GM23338 (cell line): ENCODE data around the gene TNS3. TPM values are rescaled to one million over a fixed set of nuclear protein-coding genes. Genes with fewer than 3 reads are reported as not detected.

Source experiments
- ATAC-seq: fragments of 200-7000 bp; cut with Tn5 transposase; 3 replicates; pipeline ENCODE4 v1.9.1; 2020
- DNase-seq: peaks from one replicate; pipeline ENCODE4 v3.0.0-alpha.2; 2015; ENCODE audit warnings: low spot score
- H2AFZ ChIP-seq: fragments of 200-600 bp; sonication (generic); 2 replicates; pipeline ENCODE4 v1.8.0; 2016; ENCODE audit warnings: antibody characterized with exemption, mild to moderate bottlenecking, moderate library complexity
- H3F3A ChIP-seq: fragments of 200-600 bp; sonication (generic); replicated peaks from 2 replicates; pipeline ENCODE4 v1.8.0; 2017; ENCODE audit warnings: antibody characterized with exemption, mixed run types, low read depth
- H3K27ac ChIP-seq: fragments of 200-600 bp; sonication (generic); 2 replicates; pipeline ENCODE4 v1.6.1; 2016; ENCODE audit warnings: low read depth
- H3K27me3 ChIP-seq: fragments of 200-600 bp; sonication (generic); 2 replicates; pipeline ENCODE4 v1.8.0; 2016; ENCODE audit warnings: mild to moderate bottlenecking, mixed run types, moderate library complexity; ENCODE audit not compliant: insufficient read depth
- H3K36me3 ChIP-seq: fragments of 200-600 bp; sonication (generic); 2 replicates; pipeline ENCODE4 v1.8.0; 2016; ENCODE audit warnings: mild to moderate bottlenecking; ENCODE audit not compliant: insufficient read depth
- H3K4me1 ChIP-seq: fragments of 200-600 bp; sonication (generic); 2 replicates; pipeline ENCODE4 v1.8.0; 2016; ENCODE audit warnings: mild to moderate bottlenecking, moderate library complexity; ENCODE audit not compliant: insufficient read depth
- H3K4me2 ChIP-seq: fragments of 200-600 bp; sonication (generic); 2 replicates; pipeline ENCODE4 v1.7.1; 2017; ENCODE audit warnings: mixed run types
- H3K4me3 ChIP-seq: fragments of 200-600 bp; sonication (generic); 2 replicates; pipeline ENCODE4 v1.6.1; 2016; ENCODE audit warnings: mixed run types
- H3K79me2 ChIP-seq: fragments of 200-600 bp; sonication (generic); replicated peaks from 2 replicates; pipeline ENCODE4 v1.8.0; 2017; ENCODE audit warnings: mild to moderate bottlenecking; ENCODE audit not compliant: insufficient read depth
- H3K9me2 ChIP-seq: fragments of 200-600 bp; sonication (generic); 2 replicates; pipeline ENCODE4 v1.8.0; 2017; ENCODE audit not compliant: insufficient read depth
- H4K20me1 ChIP-seq: fragments of 200-600 bp; sonication (generic); replicated peaks from 2 replicates; pipeline ENCODE4 v1.8.0; 2017; ENCODE audit warnings: mild to moderate bottlenecking; ENCODE audit not compliant: insufficient read depth
- H3K27ac Mint-ChIP-seq: 2 replicates; pipeline ENCODE4 v1.8.0; 2020; ENCODE audit warnings: inconsistent platforms, mild to moderate bottlenecking, moderate library complexity, mixed read lengths
- H3K27me3 Mint-ChIP-seq: 3 replicates; pipeline ENCODE4 v1.8.0; 2022; ENCODE audit warnings: low read depth, mild to moderate bottlenecking, moderate library complexity, mixed read lengths, inconsistent platforms; ENCODE audit not compliant: insufficient read depth, poor library complexity
- H3K36me3 Mint-ChIP-seq: 3 replicates; pipeline ENCODE4 v1.8.0; 2021; ENCODE audit warnings: low read depth, mild to moderate bottlenecking, inconsistent platforms, moderate library complexity, mixed read lengths
- H3K4me1 Mint-ChIP-seq: 3 replicates; pipeline ENCODE4 v1.8.0; 2020; ENCODE audit warnings: mild to moderate bottlenecking, inconsistent platforms, mixed read lengths
- H3K4me3 Mint-ChIP-seq: 3 replicates; pipeline ENCODE4 v1.8.0; 2021; ENCODE audit warnings: moderate library complexity, mild to moderate bottlenecking, inconsistent platforms, mixed read lengths
- H3K9me3 Mint-ChIP-seq: 3 replicates; pipeline ENCODE4 v1.8.0; 2020; ENCODE audit warnings: moderate library complexity, mild to moderate bottlenecking, inconsistent platforms, mixed read lengths
- CREB1 ChIP-seq: fragments of 250-450 bp; sonication (Bioruptor Pico); IDR thresholded peaks from 2 replicates; pipeline ENCODE4 v1.5.0; 2020; ENCODE audit warnings: low read depth, mild to moderate bottlenecking, moderate library complexity
- CTCF ChIP-seq, 2 experiments: fragments of 200-600 bp in 1 of 2; sonication (generic) in 1 of 2; conservative IDR thresholded peaks; 2 replicates each; pipeline versions ENCODE4 v1.5.1 to v1.6.1; 2016 to 2017; ENCODE audit warnings: antibody characterized with exemption in 2 of 2, low read depth in 2 of 2, mild to moderate bottlenecking in 2 of 2, moderate library complexity in 1 of 2
- ETS1 ChIP-seq: IDR thresholded peaks from 2 replicates; pipeline ENCODE4 v1.6.1; 2016; ENCODE audit warnings: antibody characterized with exemption
- EZH2 ChIP-seq: fragments of 200-600 bp; sonication (generic); IDR thresholded peaks from one replicate; pipeline ENCODE4 v1.8.0; 2017; ENCODE audit warnings: antibody characterized with exemption, mild to moderate bottlenecking, low read depth; ENCODE audit not compliant: unreplicated experiment
- EZH2phosphoT487 ChIP-seq: fragments of 200-600 bp; sonication (generic); IDR thresholded peaks from one replicate; pipeline ENCODE4 v1.8.1; 2018; ENCODE audit warnings: antibody characterized with exemption; ENCODE audit not compliant: unreplicated experiment
- JUNB ChIP-seq: IDR thresholded peaks from one replicate; pipeline ENCODE4 v1.6.1; 2016; ENCODE audit warnings: antibody characterized with exemption; ENCODE audit not compliant: unreplicated experiment
- NANOG ChIP-seq: IDR thresholded peaks from 2 replicates; pipeline ENCODE4 v1.6.1; 2016; ENCODE audit warnings: antibody characterized with exemption, borderline replicate concordance
- POLR2AphosphoS5 ChIP-seq: IDR thresholded peaks from 2 replicates; pipeline ENCODE4 v1.6.1; 2016; ENCODE audit warnings: antibody characterized with exemption, low read depth
- REST ChIP-seq: IDR thresholded peaks from one replicate; pipeline ENCODE4 v1.6.1; 2018; ENCODE audit warnings: antibody characterized with exemption; ENCODE audit not compliant: unreplicated experiment
- STAT1 ChIP-seq: IDR thresholded peaks from one replicate; pipeline ENCODE4 v1.6.1; 2016; ENCODE audit warnings: antibody characterized with exemption; ENCODE audit not compliant: unreplicated experiment
- ZNF331 ChIP-seq: fragments of 250-450 bp; sonication (Bioruptor Pico); IDR thresholded peaks from 2 replicates; pipeline ENCODE4 v1.5.0; 2020; ENCODE audit warnings: low read depth, mild to moderate bottlenecking, moderate library complexity
- polyA plus RNA-seq: library from polyadenylated mRNA; unstranded; fragments of >200 nt; fragmentation: Nextera tagmentation; extraction: Ambion mirVana; gene quantifications from 2 replicates; pipeline ENCODE4 v1.2.1, GENCODE V29; 2016
- total RNA-seq: library from RNA; depleted of rRNA; stranded (reverse); fragments of >200 nt; shearing (Covaris generic); gene quantifications from 2 replicates; pipeline ENCODE4 v1.2.3, GENCODE V29; 2014

TNS3 gene
- total and polyA plus RNA-seq, 2 experiments from 2014 or later = 6.2 to 28.7 TPM

- TF ChIP-seq CREB1 (CRISPR knock-in tag) (no peak), STAT1 (no peak), JUNB (no peak), EZH2 (no peak), REST (no peak), CTCF (conservative IDR thresholded peaks at IDR 0.05; ENCODE audit: low read depth in 2 of 2) (no peak), POLR2AphosphoS5 (no peak), NANOG (no peak), ZNF331 (no peak), EZH2phosphoT487 (no peak), ETS1 (no peak)
Measured at GRCh38 chr7:47282790-47283496, 299.0 kb downstream of the TNS3 start (continued).

- H3K9me2 ChIP-seq = no peaks in the 10 kb centered on the region
- DNase-seq (no peak), ATAC-seq (no peak)
- H3K4me3 ChIP-seq = no peak overlapping the region
- H3K27ac ChIP-seq = no peak overlapping the region
- H3K36me3 ChIP-seq = no peaks in the 10 kb centered on the region
- no peaks in the 10 kb centered on the region for H3K4me1 ChIP-seq
- Mint-ChIP-seq H3K4me3 (no peak overlapping the region), H3K9me3 (no peaks in the 10 kb centered on the region), H3K27me3 (no peaks in the 10 kb centered on the region), H3K4me1 (no peaks in the 10 kb centered on the region), H3K36me3 (peaks cover 8% of the 10 kb centered on the region; the same call in 2 of the 3 replicates), H3K27ac (no peak overlapping the region)
- H2AFZ ChIP-seq = no peak overlapping the region
- H3K4me2 ChIP-seq = no peak overlapping the region
- H3K79me2 ChIP-seq = no peaks in the 10 kb centered on the region
- no peaks in the 10 kb centered on the region for H3K27me3 ChIP-seq
- H3F3A ChIP-seq = no peaks in the 10 kb centered on the region
- no peaks in the 10 kb centered on the region for H4K20me1 ChIP-seq
- no peak for TF ChIP-seq CTCF (conservative IDR thresholded peaks at IDR 0.05; ENCODE audit: low read depth in 2 of 2)
- no peak for TF ChIP-seq EZH2
- TF ChIP-seq CREB1 (CRISPR knock-in tag) = no peak
- TF ChIP-seq REST = no peak
- TF ChIP-seq JUNB = no peak
Measured at GRCh38 chr7:47281966-47282643, 299.8 kb downstream of the TNS3 start.
